ENCODE measurements around the gene CLDN14. TPM values are rescaled to one million over a fixed set of nuclear protein-coding genes. Genes with fewer than 3 reads are reported as not detected.

The CLDN14 gene
- total and polyA plus RNA-seq, 2 experiments from 2014 or later = not detected

DNA sequence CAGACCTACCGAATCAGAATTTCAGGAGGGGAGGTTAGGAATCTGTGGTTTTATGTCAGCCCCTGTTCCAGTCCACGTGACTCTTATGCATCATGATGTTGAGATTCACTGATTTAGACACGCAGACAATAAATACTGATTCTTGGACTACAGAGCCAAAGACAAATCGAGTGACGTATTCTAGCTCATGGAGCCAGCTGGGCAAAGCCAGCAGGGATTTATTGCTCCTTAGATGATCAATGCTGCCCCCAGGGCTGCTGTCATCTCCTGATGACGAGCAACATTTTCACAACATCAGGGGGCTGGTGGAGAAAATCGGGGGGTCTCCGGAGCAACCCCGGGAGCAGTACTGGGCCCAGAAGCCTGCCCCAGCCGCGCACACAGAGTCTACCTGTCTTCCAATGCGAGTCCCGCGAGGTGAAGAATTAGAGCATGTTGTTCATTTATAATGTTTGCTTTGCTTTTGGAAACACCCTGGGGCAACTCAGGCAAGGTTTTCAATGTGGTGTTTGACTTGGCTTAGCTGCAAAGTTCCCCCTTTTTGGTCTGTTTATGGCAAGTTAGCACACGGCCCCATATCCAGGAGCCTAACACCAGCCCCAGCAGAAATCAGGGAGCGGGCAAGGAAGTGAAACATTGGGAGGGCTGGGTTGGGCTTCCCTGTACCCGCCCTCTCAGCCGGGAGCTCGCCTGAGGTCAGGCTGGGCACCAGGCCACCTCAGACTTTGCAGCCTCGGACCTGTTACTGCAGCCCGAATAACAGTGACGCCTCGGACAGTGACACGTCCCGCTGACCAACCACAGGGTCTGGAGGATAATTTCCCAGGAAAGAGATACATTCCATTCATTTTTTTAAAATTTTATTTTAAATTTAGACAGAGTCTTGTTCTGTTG lies 19.9 kb upstream of the CLDN14 start:
- Mint-ChIP-seq H3K9me3 (peaks cover 10% of the 10 kb centered on the region), H3K27me3 (ENCODE audit: insufficient read depth, low read depth, poor library complexity) (peaks cover 2% of the 10 kb centered on the region), H3K4me3 (no peak overlapping the region), H3K36me3 (ENCODE audit: low read depth) (no peaks in the 10 kb centered on the region), H3K4me1 (peaks cover 4% of the 10 kb centered on the region; the same call in 1 of the 3 replicates), H3K27ac (no peak overlapping the region)
- no peak overlapping the region for H3K4me3 ChIP-seq
- no peaks in the 10 kb centered on the region for H3K27me3 ChIP-seq (ENCODE audit: insufficient read depth)
- no peak for DNase-seq (ENCODE audit: low spot score)
- no peak; the same call in 1 of the 3 replicates for ATAC-seq
- no peaks in the 10 kb centered on the region for H3K79me2 ChIP-seq (replicated peaks; ENCODE audit: insufficient read depth)
- no peak overlapping the region for H2AFZ ChIP-seq
- H3K4me1 ChIP-seq (ENCODE audit: insufficient read depth) = no peaks in the 10 kb centered on the region
- no peak overlapping the region for H3K4me2 ChIP-seq
- no peaks in the 10 kb centered on the region for H3F3A ChIP-seq (replicated peaks; ENCODE audit: low read depth)
- H4K20me1 ChIP-seq (replicated peaks; ENCODE audit: insufficient read depth) = no peaks in the 10 kb centered on the region
- no peak for TF ChIP-seq ZNF462 (CRISPR knock-in tag; IDR thresholded peaks at IDR 0.05)
- no peak for TF ChIP-seq STAT1 (IDR thresholded peaks at IDR 0.05; ENCODE audit: unreplicated experiment)
- TF ChIP-seq, protein P1, sequence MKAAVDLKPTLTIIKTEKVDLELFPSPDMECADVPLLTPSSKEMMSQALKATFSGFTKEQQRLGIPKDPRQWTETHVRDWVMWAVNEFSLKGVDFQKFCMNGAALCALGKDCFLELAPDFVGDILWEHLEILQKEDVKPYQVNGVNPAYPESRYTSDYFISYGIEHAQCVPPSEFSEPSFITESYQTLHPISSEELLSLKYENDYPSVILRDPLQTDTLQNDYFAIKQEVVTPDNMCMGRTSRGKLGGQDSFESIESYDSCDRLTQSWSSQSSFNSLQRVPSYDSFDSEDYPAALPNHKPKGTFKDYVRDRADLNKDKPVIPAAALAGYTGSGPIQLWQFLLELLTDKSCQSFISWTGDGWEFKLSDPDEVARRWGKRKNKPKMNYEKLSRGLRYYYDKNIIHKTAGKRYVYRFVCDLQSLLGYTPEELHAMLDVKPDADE (IDR thresholded peaks at IDR 0.05) = no peak
- no peak for TF ChIP-seq EZH2phosphoT487 (IDR thresholded peaks at IDR 0.05; ENCODE audit: unreplicated experiment)
- no peak for TF ChIP-seq POLR2AphosphoS5 (IDR thresholded peaks at IDR 0.05; ENCODE audit: low read depth)
- TF ChIP-seq, protein P2, sequence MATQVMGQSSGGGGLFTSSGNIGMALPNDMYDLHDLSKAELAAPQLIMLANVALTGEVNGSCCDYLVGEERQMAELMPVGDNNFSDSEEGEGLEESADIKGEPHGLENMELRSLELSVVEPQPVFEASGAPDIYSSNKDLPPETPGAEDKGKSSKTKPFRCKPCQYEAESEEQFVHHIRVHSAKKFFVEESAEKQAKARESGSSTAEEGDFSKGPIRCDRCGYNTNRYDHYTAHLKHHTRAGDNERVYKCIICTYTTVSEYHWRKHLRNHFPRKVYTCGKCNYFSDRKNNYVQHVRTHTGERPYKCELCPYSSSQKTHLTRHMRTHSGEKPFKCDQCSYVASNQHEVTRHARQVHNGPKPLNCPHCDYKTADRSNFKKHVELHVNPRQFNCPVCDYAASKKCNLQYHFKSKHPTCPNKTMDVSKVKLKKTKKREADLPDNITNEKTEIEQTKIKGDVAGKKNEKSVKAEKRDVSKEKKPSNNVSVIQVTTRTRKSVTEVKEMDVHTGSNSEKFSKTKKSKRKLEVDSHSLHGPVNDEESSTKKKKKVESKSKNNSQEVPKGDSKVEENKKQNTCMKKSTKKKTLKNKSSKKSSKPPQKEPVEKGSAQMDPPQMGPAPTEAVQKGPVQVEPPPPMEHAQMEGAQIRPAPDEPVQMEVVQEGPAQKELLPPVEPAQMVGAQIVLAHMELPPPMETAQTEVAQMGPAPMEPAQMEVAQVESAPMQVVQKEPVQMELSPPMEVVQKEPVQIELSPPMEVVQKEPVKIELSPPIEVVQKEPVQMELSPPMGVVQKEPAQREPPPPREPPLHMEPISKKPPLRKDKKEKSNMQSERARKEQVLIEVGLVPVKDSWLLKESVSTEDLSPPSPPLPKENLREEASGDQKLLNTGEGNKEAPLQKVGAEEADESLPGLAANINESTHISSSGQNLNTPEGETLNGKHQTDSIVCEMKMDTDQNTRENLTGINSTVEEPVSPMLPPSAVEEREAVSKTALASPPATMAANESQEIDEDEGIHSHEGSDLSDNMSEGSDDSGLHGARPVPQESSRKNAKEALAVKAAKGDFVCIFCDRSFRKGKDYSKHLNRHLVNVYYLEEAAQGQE (IDR thresholded peaks at IDR 0.05; ENCODE audit: unreplicated experiment) = no peak
- no peak for TF ChIP-seq ZNF331 (CRISPR knock-in tag; IDR thresholded peaks at IDR 0.05; ENCODE audit: low read depth)
- no peak for TF ChIP-seq ZNF114 (CRISPR knock-in tag; IDR thresholded peaks at IDR 0.05)
- TF ChIP-seq JUNB (IDR thresholded peaks at IDR 0.05; ENCODE audit: unreplicated experiment) = no peak
- no peak for TF ChIP-seq NANOG (IDR thresholded peaks at IDR 0.05; ENCODE audit: borderline replicate concordance)
- TF ChIP-seq CREB1 (CRISPR knock-in tag; IDR thresholded peaks at IDR 0.05; ENCODE audit: low read depth) = no peak
- H3K36me3 ChIP-seq (ENCODE audit: insufficient read depth) = no peaks in the 10 kb centered on the region
- no peak overlapping the region for H3K27ac ChIP-seq (ENCODE audit: low read depth)
- H3K9me2 ChIP-seq (ENCODE audit: insufficient read depth) = no peaks in the 10 kb centered on the region
